HEK293 (cell line): ENCODE measurements around the gene TARDBP.

Experiments used
- CTCF ChIP-seq: fragments of 450-650 bp; formaldehyde crosslinking; IDR thresholded peaks from 2 replicates; pipeline ENCODE4 v1.5.1; 2016; ENCODE audit warnings: missing biosample characterization, missing genetic modification characterization
- REST ChIP-seq: fragments of 450-650 bp; formaldehyde crosslinking; IDR thresholded peaks from 2 replicates; pipeline ENCODE4 v1.5.1; 2016; ENCODE audit warnings: missing biosample characterization, missing genetic modification characterization
- SETDB1 ChIP-seq: IDR thresholded peaks from one replicate; pipeline ENCODE4 v1.6.1; 2017; ENCODE audit warnings: mild to moderate bottlenecking, low read length, moderate library complexity, mixed read lengths; ENCODE audit not compliant: insufficient read length
- YY1 ChIP-seq: fragments of 450-650 bp; formaldehyde crosslinking; IDR thresholded peaks from 2 replicates; pipeline ENCODE4 v1.5.1; 2018; ENCODE audit warnings: missing biosample characterization, missing genetic modification characterization
- ZBTB49 ChIP-seq: fragments of 450-650 bp; formaldehyde crosslinking; IDR thresholded peaks from 2 replicates; pipeline ENCODE4 v1.5.1; 2016; ENCODE audit warnings: missing biosample characterization, missing genetic modification characterization, low read depth
- ZBTB7A ChIP-seq: fragments of 450-650 bp; formaldehyde crosslinking; IDR thresholded peaks from 2 replicates; pipeline ENCODE4 v1.5.1; 2016; ENCODE audit warnings: low read depth, missing biosample characterization, missing genetic modification characterization
- ZFHX2 ChIP-seq: fragments of 450-650 bp; formaldehyde crosslinking; conservative IDR thresholded peaks from 2 replicates; pipeline ENCODE4 v1.5.1; 2016; ENCODE audit warnings: missing biosample characterization, missing genetic modification characterization
- ZNF2 ChIP-seq: fragments of 450-650 bp; formaldehyde crosslinking; IDR thresholded peaks from 2 replicates; pipeline ENCODE4 v1.5.1; 2016; ENCODE audit warnings: missing biosample characterization, missing genetic modification characterization
- ZNF362 ChIP-seq: fragments of 450-650 bp; formaldehyde crosslinking; IDR thresholded peaks from 2 replicates; pipeline ENCODE4 v1.5.1; 2016; ENCODE audit warnings: missing biosample characterization, missing genetic modification characterization
- ZNF423 ChIP-seq: fragments of 450-650 bp; formaldehyde crosslinking; IDR thresholded peaks from 2 replicates; pipeline ENCODE4 v1.5.1; 2016; ENCODE audit warnings: missing biosample characterization, missing genetic modification characterization
- ZNF561 ChIP-seq: fragments of 450-650 bp; IDR thresholded peaks from 2 replicates; pipeline ENCODE4 v1.5.1; 2018; ENCODE audit warnings: missing biosample characterization, missing genetic modification characterization, borderline replicate concordance

GRCh38 chr1:10969971-10970332, 42.5 kb upstream of the TARDBP start:
- TF ChIP-seq CTCF (tag by site-specific recombination) (no peak), ZNF561 (tag by site-specific recombination) (no peak), YY1 (no peak), ZBTB49 (tag by site-specific recombination) (no peak), ZNF362 (tag by site-specific recombination) (no peak), REST (tag by site-specific recombination) (no peak), ZNF2 (no peak), ZNF423 (no peak), ZBTB7A (tag by site-specific recombination) (no peak), ZFHX2 (tag by site-specific recombination) (no peak), SETDB1 (no peak)
